Heart right ventricle (tissue), 16 donors: ENCODE results near the gene ALG2. TPM values are rescaled to one million over a fixed set of nuclear protein-coding genes. Genes with fewer than 3 reads are reported as not detected.

Experiments
- ATAC-seq, 8 donors: fragments of 200-7000 bp; cut with Tn5 transposase; one replicate each; pipeline ENCODE4 v1.9.1; 2020; ENCODE audit warnings: mild to moderate bottlenecking in 8 of 8, moderate library complexity in 8 of 8, moderate number of reproducible peaks in 1 of 8
- DNase-seq, 2 donors: peaks; one replicate each; pipeline ENCODE4 v3.0.0-alpha.2; 2020
- H3K27ac ChIP-seq, 10 donors: fragments of 200-600 bp; sonication (generic) in 2 of 10; one replicate each; pipeline versions ENCODE4 v1.5.0 to v1.8.0; 2020 to 2022; ENCODE audit warnings: mild to moderate bottlenecking in 3 of 10
- H3K27me3 ChIP-seq, 7 donors: fragments of 200-600 bp; one replicate each; pipeline ENCODE4 v1.8.0; 2021 to 2022; ENCODE audit warnings: mild to moderate bottlenecking in 2 of 7
- H3K36me3 ChIP-seq, 9 donors: fragments of 200-600 bp; sonication (generic) in 1 of 9; one replicate each; pipeline versions ENCODE4 v1.5.0 to v1.8.0; 2020 to 2022; ENCODE audit warnings: mild to moderate bottlenecking in 2 of 9
- H3K4me1 ChIP-seq, 9 donors: fragments of 200-600 bp; sonication (generic) in 1 of 9; one replicate each; pipeline versions ENCODE4 v1.5.0 to v1.8.0; 2020 to 2022; ENCODE audit warnings: mild to moderate bottlenecking in 4 of 9
- H3K4me3 ChIP-seq, 10 donors: fragments of 200-600 bp; sonication (generic) in 2 of 10; one replicate each; pipeline versions ENCODE4 v1.5.0 to v1.8.0; 2020 to 2022; ENCODE audit warnings: mild to moderate bottlenecking in 7 of 10, moderate library complexity in 2 of 10
- H3K9me3 ChIP-seq, 11 donors: fragments of 200-600 bp in 10 of 11; sonication (generic) in 2 of 11; one replicate each; pipeline versions ENCODE4 v1.5.0 to v1.8.0; 2013 to 2022; ENCODE audit warnings: mild to moderate bottlenecking in 2 of 11, control low read depth in 1 of 11, moderate library complexity in 1 of 11
- CTCF ChIP-seq, 9 donors: fragments of 200-600 bp; sonication (generic) in 2 of 9; IDR thresholded peaks; one replicate each; pipeline versions ENCODE4 v1.5.0 to v1.8.0; 2021 to 2022; ENCODE audit warnings: antibody characterized with exemption in 9 of 9, mild to moderate bottlenecking in 5 of 9, moderate library complexity in 1 of 9
- WGBS, 2 donors: extraction: QIAGEN DNeasy Blood & Tissue Kit; methylation state at CpG; one replicate each; pipeline ENCODE4 v1.1.7; 2013; ENCODE audit warnings: inconsistent platforms in 1 of 2; 5-methylcytosine and 5-hydroxymethylcytosine counted together
- intact Hi-C, 10 donors: fragments of 100-400 bp; cut with DNase I; formaldehyde crosslinking; loops; one replicate each; pipeline versions ENCODE4 v1.11.1 to v1.14.2; 2022
- polyA plus RNA-seq, 2 donors: library from polyadenylated mRNA; stranded (reverse); fragments of 200-250 nt; gene quantifications; one replicate each; pipeline ENCODE4 v1.2.3, GENCODE V29; 2013
- total RNA-seq, 10 donors: library from RNA; stranded (reverse); fragmentation: NEBNext Ultra II Directional in 3 of 10; extraction: Animal tissue kit (Norgen Biotek cat#: 25700) in 3 of 10; gene quantifications; one replicate each; pipeline versions ENCODE4 v1.2.1 to v1.2.4, GENCODE V29; 2021 to 2023
- donor health status: Arrhythmogenic right ventricular cardiomyopathy.
- donor health status: ischemic (EF 13 %, LVEDD 7.1; RV severe dilation, severe dysfunction).
- donor health status: healthy with polysubstance abuse.
- donor health status: DM: no; HTN: yes; CAD: no.
- donor health status: DM: no; HTN: no; CAD: no.
- donor health status: ischemic (EF 25% LVEDD 6.9; RV normal size, moderate dysfunction).
- donor health status: ischemic (EF 25% LVEDD 5.7; RV mildly dilated, moderate dysfunction).
- donor health status: healthy.
- donor health status: DM: yes; HTN: yes; CAD: no.
- donor health status: Ischemic cardiomyopathy.
- donor health status: ischemic (EF 35%, LVEDD 5.7; RV mildly dilated, moderate dysfunction).
- donor health status: nonischemic (EF 11% LVEDD 7.7; RV severe dilation, severe dysfunction).
- donor health status: DM: yes; HTN: yes; CAD: no.
- donor health status: PGD.
- donor health status: ischemic (EF 29% LVEDD 5.4; RV normal size, mild dysfunction).
- donor health status: nonischemic (EF 23%, LVEDD 6.1; RV moderate dilation, normal function).

ALG2 gene
- total and polyA plus RNA-seq, 12 donors = 10.6 to 27.3 (median 15.0) TPM

- no peaks in the 10 kb centered on the region for H3K9me3 ChIP-seq
- ATAC-seq (no peak), DNase-seq (no peak)
- no peaks in the 10 kb centered on the region for H3K27me3 ChIP-seq
- H3K27ac ChIP-seq = no peak overlapping the region
- 70 to 81% methylated on average over 2 of the region's 2 CpGs for WGBS, 2 donors
- H3K4me1 ChIP-seq = peaks cover 0 to 36% (median 21%) of the 10 kb centered on the region in 9 donors
- intact Hi-C loops = loop anchor here in 3 of 10 donors (10.0 kb wide), 5 partner anchors 77 to 953 kb away; no protein-coding TSS in a partner anchor
- H3K4me3 ChIP-seq = no peak overlapping the region
- no peak for TF ChIP-seq CTCF (IDR thresholded peaks at IDR 0.05)
- H3K36me3 ChIP-seq = no peaks in the 10 kb centered on the region
Measured at GRCh38 chr9:99261923-99262322, 40.2 kb upstream of the ALG2 start.

DNA sequence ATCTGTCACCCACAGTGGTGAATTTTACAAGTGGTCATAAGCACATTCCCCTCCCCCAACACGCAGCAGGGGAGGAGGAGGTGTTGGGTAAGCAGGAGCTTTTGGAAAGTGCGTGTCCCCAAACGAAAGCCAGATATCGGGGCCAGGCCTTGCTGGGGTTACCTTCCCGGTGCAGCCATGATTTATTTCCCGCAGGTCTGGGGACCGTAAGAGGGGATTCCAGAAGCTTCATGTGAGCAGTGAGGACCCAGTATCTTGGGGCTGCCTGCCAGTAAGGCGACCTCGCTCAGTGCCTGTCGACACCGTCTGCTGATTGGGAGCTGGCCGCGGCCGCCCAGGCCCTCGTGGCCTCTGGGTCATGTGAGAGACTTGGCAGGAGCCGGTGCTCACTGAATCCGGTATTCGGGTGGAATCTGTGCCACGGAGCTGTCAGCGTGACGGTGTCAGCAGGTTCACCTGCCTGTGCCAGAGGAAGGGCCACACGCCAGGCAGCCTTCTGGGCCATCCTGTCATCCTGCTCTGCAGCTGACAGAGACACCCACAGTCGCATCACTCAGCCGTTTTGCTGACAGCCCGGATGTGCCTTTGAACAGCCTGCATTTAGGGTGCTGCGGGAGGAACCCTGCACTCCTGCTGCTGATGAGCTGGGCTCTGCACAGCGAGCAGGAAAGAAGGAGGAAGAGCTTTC is 37.6 kb upstream of the ALG2 start:
- Histone ChIP-seq H3K36me3 (no peaks in the 10 kb centered on the region), H3K9me3 (no peaks in the 10 kb centered on the region), H3K27ac (peak overlapping the region; percentile 17 to 86 (median 79)), H3K4me3 (peak overlapping the region in 9 of 10 donors; percentile 10 to 57 (median 47)), H3K27me3 (no peaks in the 10 kb centered on the region), H3K4me1 (peaks cover 0 to 37% (median 18%) of the 10 kb centered on the region in 9 donors)
- intact Hi-C loops = no loop called here
- WGBS, 2 donors = 5 to 6% methylated on average over 27 of the region's 27 CpGs
- ATAC-seq (peak; percentile 93 to 98 (median 95)), DNase-seq (peak; percentile 85 to 87)
- no peak for TF ChIP-seq CTCF (IDR thresholded peaks at IDR 0.05)

GRCh38 chr9:99257723-99258389 is 36.1 kb upstream of the ALG2 start:
- H3K27ac ChIP-seq = peak overlapping the region in 7 of 10 donors; percentile 36 to 86 (median 80)
- 81 to 87% methylated on average over 8 of the region's 8 CpGs for WGBS, 2 donors
- no peak overlapping the region for H3K4me3 ChIP-seq
- no peaks in the 10 kb centered on the region for H3K36me3 ChIP-seq
- peaks cover 0 to 37% (median 18%) of the 10 kb centered on the region in 9 donors for H3K4me1 ChIP-seq
- intact Hi-C loops = no loop called here
- H3K9me3 ChIP-seq = no peaks in the 10 kb centered on the region
- no peaks in the 10 kb centered on the region for H3K27me3 ChIP-seq
- ATAC-seq (no peak), DNase-seq (no peak)
- no peak for TF ChIP-seq CTCF (IDR thresholded peaks at IDR 0.05)

DNA sequence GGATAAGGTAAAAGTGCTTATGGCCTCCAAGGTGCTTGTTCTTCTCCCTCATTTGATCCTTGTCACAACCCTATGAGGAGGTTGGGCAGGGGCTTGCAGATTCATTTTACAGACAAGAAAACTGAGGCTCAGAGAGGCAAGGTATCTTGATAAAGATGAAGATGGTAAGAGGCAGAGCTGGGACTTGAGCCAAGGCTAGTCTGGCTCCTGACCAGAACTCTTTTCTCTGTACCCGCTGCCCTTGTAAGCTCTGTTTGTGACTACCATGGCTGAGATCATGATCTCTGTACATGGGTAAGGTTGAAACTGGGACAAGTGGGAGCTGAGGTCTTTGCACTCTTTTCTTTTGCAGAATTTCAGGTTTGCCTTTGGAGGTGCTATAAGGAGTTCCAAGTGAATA is 33.9 kb upstream of the ALG2 start:
- Histone ChIP-seq H3K4me3 (no peak overlapping the region), H3K9me3 (no peaks in the 10 kb centered on the region), H3K27me3 (no peaks in the 10 kb centered on the region), H3K4me1 (peaks cover 0 to 37% (median 18%) of the 10 kb centered on the region in 9 donors), H3K36me3 (no peaks in the 10 kb centered on the region), H3K27ac (peak overlapping the region in 1 of 10 donors; percentile 11)
- DNase-seq (no peak), ATAC-seq (no peak)
- TF ChIP-seq CTCF (IDR thresholded peaks at IDR 0.05) = no peak
- intact Hi-C loops = no loop called here
- WGBS, 2 donors = 25 to 41% methylated on average over 1 of the region's 1 CpG
